Inferior parietal cortex (tissue), 1 donor: ENCODE data around the gene EXD3.

Experiments
- DNase-seq: peaks from one replicate; pipeline ENCODE4 v3.0.0-alpha.2; 2016; ENCODE audit errors: extremely low spot score

Gene EXD3

DNA sequence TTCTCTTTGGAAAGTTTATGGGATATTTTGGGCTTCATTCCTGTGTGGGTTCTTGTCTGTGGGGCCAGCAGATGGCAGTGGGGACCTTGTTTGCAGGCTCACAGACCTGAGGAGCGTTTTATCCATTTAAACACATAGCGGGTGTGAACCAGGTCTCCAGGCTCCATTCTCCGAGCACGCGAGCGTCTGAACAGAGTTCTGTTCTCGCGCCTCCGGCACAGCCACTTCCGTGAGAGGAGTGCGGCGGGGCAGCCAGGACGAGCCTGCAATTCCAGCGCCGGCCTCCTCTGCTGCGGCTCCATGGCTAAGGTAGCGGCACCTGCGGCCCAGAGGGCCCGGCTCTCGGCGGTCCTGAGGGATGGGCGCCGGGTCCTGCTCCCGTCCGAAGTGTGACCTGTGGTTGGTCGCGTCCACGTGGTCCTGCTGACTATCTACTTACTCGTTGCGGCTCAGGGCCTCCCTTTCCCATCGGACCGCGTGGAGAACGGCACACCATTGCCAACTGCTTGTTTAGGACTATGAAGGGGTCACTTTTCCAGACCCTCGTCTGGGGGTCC is 128.2 kb downstream of the EXD3 start:
- no peak for DNase-seq

DNA sequence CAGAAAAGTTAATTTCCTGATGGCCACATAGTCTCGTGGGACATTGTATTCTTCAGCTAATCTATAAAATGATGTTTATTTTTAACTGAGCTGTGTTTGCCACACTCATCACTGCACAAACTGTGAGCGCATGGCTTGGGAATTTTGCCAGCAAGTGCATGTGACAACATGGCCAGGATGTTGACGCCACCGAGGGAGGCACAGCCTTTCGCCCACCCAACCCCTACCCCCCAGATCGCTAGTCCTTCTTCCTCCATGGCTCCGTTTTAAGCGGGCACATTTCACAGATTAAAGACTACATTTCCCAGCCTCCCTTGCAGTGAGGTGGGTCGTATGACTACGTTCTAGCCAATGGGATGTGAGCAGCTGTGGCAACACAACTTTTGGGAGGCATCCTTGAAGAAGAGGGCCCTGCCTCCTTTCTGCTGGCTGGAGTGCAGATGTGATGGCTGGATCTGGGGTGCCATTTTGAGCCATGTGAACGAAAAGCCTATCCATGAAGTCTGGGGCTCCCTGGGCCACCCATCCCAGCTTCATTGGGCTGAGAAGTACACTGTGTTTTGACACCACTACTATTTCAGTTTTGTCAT is 128.8 kb downstream of the EXD3 start:
- no peak for DNase-seq

DNA sequence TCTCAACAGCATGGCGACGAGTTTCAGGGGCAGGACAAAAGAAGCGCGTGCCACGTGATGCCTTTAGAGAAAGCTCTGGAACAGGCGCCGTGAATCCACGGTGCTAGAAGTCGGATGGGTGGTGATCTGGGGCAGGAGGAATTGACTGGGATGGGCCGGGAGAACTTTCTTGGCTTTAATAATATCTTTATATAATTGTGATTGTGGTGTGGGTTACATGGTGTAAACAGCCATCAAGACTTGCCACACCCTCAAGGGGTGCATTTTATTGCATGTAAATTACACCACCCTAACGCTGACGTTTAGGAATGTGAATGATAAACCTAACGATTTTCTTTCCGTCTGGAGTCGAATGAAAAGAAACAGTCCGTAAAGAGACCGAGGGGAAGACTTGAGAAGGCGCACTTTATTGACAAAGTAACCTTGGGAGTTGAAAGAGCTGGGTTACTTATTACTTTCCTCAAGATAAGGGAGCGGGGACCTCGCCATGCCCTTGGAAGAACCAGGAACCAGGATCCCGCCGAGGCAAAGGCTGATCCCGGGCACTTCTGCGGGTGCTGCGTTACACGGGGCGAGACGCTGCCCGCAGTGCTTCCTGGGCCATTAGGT is 129.4 kb downstream of the EXD3 start:
- DNase-seq: no peak

DNA sequence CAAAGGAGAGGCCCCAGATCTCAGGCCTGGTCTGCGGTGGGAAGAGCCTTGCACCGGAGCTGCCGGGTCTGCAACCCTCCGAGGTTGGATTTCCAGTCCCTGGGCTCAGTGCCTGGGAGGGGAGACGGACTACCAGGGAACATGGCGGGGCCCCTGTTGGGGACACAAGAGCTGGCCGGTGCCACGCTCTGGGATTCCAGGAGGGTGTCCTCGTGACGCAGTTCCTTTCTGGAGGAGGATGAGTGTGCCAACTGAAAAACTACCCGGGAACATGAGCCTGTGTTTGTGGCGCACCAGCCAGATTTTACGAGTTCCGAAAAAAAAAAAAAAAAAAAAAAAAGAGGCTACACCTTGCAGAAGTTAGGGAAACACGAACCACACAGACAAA is 129.9 kb downstream of the EXD3 start:
- DNase-seq: no peak

DNA sequence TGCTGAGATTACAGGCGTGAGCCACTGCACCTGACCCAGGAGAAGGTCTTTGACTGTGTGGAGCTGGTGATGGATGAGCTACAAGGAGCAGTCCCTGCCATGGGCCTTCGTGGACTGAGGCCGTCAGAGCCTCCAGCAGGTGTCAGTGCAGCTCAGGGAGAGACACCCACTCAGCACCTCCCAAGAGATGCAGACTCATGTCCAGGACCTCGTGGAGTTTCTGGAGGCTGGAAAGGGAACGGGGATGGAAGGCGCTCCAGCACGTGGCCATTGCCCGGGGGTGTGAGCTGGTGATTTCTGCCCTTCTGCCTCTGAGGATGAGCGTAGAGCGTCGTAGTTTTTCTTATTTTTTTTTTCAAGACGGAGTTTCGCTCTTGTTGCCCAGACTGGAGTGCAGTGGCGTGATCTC is 136.0 kb downstream of the EXD3 start:
- no peak for DNase-seq

DNA sequence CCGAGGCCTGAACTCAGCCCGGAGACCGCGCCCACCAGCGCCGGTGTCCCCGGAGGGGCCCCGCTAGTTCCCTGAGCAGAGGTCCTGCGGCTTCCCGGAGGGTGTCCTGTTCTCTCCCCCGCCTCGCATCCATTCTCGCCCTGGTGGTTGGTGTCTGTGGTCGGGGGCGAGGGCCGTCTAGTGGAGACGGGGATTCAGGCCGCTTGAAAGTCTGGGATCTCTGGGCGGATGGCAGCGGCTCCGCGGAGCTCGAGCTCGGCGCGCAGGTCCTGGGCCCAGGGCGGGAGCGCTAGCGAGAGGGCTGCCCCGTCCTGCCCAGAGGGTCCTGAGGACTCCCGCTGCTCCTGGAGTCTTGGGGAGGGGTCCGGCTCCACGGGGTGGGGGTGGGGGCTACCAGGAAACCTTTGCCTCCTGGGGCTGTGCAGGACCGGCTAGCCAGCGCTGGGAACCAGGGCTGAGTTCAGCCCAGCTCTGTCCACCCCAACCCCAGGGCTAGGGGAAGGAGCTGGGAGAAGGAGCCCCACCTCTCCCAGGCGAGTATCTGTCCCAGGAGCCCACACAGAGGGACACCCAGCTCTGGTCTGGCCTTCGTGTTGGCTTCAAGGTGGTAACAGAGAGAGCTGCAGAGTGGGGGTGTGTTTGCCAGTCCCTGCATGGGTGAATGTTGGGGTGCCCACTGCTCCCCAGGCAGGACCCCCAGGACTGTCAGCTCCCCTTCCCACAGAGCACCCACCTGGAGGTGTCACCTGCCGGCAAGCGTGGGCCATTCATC is 141.4 kb downstream of the EXD3 start:
- no peak for DNase-seq

DNA sequence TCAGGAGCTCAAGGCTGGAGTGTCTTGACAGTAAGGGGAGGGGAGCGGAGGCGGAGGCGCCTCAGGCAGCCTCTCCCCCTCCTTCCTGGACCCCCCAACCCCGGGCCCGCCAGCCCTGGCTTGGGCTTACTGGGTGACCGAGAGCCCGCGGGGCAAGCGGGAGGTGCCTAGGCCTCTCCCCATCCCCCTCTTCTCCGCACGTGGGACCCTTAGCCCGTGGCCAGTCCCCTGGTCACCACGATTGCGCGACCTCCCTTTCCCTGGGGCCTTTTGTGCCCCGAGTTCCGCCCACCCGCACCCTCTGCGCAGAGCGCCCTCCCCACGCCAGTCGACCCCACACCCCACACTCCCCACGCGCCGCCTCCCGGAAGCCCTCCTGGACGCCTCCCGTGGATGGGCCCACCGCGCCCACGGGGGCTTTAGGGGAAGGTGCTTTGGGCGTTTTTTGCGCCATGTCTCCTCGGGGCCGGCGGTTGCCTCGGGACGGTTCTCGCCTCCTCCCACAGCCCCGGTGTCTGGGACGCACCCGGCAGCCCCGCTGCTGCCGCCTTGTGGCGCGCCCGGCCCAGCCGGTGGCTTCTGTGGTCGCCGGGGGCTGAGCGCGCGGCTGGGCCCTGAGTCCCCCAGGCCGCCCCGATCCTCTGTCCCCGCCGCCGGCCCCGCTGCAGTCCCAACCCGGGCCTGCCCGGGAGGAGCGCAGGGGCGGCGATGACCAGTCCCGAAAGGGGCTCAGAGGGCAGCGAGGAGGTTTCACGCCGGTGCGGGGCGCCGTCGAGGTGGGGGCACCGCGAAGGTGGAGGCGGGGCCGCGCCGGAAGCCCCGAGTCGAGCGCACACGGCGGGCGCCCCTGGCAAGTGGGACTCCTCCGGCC is 142.3 kb downstream of the EXD3 start:
- no peak for DNase-seq

DNA sequence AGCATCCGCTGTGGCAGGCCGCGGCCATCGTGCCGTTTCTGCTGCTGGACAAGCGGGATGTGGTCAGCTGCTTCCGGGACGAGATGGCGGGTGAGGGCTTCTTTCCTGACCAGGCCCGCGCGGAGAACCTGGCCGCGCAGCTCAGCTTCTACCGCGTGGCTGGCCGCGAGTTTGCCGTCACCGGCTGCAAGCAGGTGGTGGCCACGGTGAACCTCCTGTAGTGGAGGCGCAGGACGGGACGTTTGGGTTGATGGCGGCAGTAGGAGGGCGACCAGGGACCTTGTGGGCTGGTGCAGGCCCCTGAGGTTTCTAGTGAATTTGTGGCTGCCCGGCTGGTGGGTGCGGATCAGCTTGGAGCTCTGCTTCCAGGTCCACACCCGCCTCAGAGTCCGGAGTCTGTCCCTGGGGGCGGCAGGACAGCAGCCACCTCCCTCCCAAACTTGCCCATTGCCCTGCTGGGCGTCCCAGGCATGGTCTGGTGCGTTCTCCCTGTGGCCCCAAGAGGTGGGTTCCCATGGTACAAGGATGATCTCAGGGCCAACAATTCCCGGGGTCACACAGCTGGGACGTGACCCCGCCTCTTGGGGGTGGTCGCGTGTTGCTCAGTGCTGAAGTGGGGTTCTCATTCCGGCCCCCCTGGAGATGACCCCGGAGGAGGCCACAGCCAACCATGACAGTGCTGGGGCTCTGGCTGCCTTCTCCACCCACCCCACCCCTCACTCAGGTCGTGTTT is 143.1 kb downstream of the EXD3 start:
- DNase-seq: no peak

DNA sequence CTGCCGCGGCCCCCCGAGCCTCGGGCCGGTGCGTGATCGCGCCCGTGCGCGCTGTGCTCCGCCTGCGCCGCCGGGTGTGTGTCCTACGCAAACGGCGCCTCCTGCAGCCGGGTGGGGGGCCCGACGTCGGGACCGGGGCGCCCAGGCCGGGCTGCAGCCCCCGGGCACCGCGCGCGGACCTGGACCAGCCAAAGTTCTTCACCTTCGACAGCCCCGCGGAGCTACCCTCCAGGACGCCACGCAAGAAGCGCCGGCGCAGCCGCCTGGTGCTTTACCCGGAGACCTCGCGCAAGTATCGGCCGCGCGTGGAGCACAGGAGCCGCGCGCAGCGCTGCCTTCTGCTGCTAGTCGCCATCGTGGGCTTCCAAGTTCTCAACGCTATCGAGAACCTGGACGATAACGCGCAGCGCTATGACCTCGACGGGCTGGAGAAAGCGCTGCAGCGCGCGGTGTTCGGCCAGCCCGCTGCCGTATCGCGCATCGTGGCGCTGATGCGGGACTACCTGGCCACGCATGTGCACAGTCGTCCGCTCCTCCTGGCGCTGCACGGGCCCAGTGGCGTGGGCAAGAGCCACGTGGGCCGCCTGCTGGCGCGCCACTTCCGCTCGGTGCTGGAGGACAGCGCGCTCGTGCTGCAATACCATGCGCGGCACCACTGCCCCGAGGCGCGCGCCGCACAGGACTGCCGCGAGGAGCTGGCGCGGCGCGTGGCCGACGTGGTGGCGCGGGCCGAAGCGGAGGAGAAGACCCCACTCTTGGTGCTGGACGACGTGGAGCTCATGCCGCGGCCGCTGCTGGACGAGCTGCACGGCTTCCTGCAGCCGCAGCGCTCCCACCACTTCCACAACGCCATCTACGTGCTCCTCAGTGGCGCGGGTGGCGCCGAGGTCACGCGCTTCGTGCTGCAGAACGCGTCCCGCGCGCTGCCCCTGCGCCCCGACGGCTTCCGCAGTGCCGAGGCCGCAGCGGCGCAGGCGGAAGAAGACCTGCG is 143.9 kb downstream of the EXD3 start:
- DNase-seq: no peak

DNA sequence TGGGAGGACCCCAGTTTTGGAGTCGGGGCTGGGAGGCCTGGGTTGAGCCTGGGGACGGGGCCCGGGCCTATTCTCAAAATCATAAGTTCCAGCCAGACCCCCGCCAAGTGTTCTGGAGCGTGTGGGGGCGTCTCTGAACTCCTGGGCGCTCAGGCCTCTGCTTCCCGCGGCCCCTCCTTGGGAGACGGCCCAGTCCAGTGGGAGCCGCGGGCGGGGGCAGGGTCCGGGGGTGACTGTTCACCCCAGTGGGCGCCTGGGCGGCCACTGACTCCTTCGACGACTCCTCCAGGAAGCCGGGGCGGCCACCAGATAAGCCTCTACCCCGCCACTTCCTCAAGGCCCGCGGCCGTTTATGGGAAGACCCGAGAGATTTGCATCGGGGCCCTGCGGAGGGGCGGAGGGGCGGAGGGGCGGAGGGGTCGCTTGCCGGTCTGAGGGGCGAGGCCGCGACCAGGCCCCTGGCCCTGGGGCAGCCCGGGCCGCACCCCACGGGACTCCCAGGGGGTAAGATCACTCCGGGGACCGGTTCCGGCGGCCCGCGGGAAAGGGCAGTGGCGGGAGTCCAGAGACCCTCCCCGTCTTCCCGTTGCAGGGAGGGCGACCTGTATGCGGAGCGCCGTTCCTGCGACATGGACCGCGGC is 144.8 kb downstream of the EXD3 start:
- DNase-seq: no peak

DNA sequence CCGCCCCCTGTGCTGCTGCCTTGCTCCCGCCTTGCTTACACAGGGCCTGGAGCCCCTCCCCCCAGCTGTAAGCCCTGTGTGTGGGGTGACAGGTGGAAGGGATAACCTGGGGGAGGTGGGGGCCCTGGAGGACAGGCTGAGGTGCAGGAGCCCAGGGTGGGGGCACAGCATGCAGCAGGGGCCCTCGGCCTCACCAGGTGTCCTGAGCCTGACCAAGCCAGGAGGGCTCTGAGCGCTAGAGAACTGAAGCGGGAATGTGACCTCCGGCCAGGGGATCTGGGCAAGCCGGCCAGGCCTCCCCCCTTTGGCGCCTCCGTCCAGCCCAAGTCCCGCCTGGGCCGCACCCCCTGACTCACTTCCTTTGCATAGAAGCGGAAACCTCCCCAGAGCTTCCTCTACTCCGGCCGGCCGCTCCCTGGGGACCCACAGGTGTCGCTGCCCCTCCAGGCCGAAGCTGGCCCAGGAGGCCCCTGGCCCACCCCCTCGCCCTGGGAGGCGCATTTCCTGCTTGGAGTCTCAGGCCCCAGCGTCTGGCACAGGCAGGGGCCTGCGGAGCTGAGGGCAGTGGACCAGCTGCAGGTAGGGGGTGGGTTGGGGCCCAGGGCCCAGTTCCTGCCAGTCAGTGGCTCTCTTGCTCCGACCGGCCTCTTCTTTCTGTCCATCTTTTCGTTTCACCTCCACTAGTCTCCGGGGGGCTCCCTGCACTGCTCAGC is 145.5 kb downstream of the EXD3 start, which contains the start of gene TOR4A:
TSS of gene TOR4A (plus strand) at position 398 of the 713 bp plus-strand sequence. CDS start 964 bp downstream, outside the sequence.
- DNase-seq: no peak

DNA sequence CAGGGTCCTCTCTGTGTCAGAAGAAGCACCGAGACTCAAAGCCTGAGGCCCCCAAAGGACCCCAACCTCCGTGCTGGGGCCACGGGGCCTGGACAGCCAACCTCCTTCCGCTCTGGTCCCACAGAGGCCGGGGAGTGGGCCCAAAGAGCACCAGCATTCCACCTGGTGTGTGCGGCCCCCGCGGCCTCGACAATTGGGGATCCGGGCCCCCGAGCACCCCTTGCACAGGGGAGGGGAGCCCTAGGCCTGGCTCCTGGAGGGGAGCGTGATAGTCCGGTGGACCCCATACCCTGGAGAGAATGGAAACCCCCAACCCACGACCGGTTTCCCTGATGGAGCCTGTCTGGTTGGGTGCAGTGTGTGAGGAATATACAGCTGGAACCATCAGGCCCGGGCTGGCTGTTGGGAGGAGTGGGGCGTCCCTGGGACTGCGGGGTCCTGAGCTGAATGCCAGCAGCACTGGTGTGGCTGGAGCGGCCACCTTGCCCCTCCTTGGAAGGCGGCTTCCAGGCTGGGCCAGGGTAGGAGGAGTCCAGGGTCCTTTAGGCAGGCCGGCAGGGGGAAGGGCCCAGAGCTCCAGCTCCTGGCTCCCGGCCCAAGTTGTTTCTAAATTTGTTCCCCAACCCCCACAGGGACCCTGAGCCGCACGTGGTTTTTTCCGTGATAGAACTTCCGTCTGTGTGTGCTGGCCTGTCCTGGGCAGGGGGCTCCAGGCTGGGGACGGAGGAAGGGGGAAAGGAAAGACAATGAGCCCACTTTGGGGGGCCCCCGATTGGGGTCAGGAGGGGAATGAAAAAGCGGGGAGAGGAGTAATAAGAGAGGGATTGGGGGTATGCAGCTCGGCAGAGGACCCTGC is 146.3 kb downstream of the EXD3 start:
- DNase-seq: no peak

DNA sequence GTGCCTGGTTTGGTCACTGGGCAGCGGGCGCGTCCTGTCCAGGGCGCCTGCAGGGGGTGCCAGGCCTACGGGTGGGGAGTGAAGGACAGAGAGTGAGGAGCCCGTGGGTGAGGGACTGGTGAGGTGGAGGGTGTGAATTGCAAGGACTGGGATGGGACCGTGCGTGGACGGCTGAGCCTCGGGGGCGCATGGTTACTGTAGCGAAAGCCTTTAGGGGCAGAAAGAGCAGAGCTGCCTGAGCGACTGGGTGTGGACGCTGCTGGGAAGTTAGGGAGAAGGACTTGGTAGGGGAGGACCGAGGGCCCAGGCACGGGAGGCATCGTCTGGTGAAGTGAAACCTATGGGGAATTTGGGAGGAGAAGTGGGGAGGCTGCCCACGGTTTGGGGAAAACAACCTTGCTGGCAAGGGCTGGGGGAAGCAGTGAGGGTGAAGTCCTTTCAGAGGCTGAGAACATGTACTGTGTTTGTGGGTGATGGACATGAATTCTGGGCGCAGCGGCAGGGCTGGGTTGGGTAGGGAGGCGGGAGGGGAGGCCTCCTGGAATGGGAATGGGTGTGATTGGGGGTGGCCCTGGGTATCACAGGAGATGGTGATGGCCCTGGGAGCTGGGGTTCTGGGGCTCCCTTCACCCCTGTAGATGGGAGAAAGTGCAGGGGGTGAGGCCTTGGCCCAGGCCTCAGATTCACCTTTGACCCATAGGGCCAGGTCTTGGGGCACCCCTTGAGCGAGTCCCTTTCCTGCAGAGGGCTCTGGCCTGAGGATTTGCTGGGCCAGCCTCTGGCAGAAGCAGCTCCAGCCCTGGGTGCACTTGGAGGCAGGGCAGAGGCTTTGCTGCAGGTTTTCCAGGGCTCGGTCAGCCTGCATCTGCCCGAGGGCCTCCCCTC is 147.1 kb downstream of the EXD3 start:
- DNase-seq: no peak

DNA sequence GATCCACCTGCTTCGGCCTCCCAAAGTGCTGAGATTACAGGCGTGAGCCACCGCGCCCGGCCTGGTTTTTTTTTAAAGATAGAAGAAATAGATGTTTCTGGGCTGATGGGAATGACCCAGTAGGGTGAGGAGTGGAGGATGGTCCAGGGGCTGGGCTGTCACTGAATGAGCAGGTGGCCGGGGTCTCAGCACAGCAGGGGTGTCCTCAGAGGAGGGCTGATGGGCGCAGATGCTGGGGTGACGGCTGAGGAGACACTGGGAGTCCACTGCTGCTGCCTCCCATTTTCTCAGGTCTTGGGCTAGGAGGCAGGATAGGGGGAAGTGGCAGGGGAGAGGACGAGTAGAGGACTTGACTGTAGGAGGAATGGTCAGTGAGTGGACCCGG is 147.8 kb downstream of the EXD3 start:
- no peak for DNase-seq

DNA sequence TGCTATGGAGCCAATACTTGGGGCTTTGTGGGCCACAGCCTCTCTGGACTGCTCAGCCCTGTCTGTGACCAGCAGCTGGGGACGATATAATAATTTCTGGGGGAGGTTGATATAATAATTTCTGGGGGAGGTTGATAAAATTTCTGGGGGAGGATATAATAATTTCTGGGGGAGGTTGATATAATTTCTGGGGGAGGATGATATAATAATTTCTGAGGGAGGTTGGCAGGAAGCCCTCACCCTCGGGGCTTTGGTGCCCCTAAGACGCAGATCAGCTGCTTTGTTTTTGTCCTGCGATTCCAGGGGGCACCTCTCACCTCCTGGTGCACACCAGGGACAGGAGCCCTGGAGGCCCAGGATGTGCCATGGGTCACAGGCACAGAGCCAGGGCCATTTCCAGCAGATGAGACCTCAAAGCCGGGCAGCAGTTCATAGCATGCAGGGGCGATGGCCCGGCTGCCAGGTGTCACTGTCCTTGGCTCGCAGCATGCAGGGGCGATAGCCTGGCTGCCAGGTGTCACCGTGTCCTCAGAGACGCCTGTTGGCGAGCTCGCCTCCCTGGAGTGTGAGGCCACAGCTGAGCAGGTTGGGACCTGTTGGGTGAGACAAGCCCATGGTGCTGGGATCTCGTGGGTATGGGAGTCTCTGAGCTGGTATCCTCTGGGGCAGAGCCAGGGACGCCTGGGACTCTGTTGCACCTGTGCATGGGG is 149.2 kb downstream of the EXD3 start:
- DNase-seq: no peak

DNA sequence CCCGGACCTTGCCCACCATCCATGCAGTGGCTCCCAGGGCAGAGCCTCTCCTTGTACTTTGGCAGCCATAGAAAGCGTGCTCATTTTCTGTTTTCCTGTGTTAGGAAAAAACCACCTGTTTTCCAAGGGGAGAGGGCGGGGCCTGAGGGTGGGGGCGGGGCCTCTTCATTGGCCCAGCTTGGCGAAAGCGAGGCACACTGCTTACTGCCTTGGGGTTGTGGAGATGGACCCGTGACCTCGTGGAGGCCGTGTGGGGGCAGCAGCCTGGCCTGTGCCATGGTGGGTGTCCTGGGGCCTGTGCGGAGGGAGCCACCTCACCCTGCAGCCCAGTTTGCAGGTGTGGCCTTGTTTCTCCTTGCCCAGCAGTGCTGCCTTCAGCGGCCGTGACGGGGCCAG is 149.9 kb downstream of the EXD3 start:
- DNase-seq: no peak
